ENCODE measurements around the gene MPPED2.

The MPPED2 gene

GRCh38 chr11:30447058-30447640, 139.0 kb downstream of the MPPED2 start:
- no peak for DNase-seq
- no peaks in the 10 kb centered on the region for H3K27me3 ChIP-seq (replicated peaks; ENCODE audit: insufficient read depth, low read length)
- no peak overlapping the region for H3K27ac ChIP-seq (ENCODE audit: low read length)
- H3K9ac ChIP-seq (ENCODE audit: low read length) = no peak overlapping the region
- no peaks in the 10 kb centered on the region for H3K4me1 ChIP-seq (ENCODE audit: low read length)
- no peaks in the 10 kb centered on the region for H3K9me2 ChIP-seq (replicated peaks; ENCODE audit: insufficient read depth, low read length)
- no peak overlapping the region for H3K4me3 ChIP-seq (ENCODE audit: low read length)
- H3K9me3 ChIP-seq (replicated peaks; ENCODE audit: insufficient read depth, low read length) = no peaks in the 10 kb centered on the region
- TF ChIP-seq EZH2phosphoT487 (IDR thresholded peaks at IDR 0.05; ENCODE audit: low read length) (no peak), EZH2 (optimal IDR thresholded peaks at IDR 0.05; ENCODE audit: low read depth, low read length) (no peak), CTCF (IDR thresholded peaks at IDR 0.05; ENCODE audit: low read length) (no peak)
- no peaks in the 10 kb centered on the region for H3F3A ChIP-seq (ENCODE audit: insufficient read depth, low read length)
- no peak overlapping the region for H2AFZ ChIP-seq (ENCODE audit: low read length)
- H3K4me2 ChIP-seq (ENCODE audit: low read depth, low read length) = no peak overlapping the region
- no peaks in the 10 kb centered on the region for H3K79me2 ChIP-seq (ENCODE audit: low read length)
- no peaks in the 10 kb centered on the region for H3K36me3 ChIP-seq (replicated peaks; ENCODE audit: insufficient read depth, low read length)
- no peaks in the 10 kb centered on the region for H4K20me1 ChIP-seq (ENCODE audit: insufficient read depth, low read length)

GRCh38 chr11:30446520-30446919, 139.6 kb downstream of the MPPED2 start:
- Histone ChIP-seq H3K27ac (ENCODE audit: low read length) (no peak overlapping the region), H4K20me1 (ENCODE audit: insufficient read depth, low read length) (no peaks in the 10 kb centered on the region), H3K4me2 (ENCODE audit: low read depth, low read length) (no peak overlapping the region), H3K79me2 (ENCODE audit: low read length) (no peaks in the 10 kb centered on the region), H3K36me3 (replicated peaks; ENCODE audit: insufficient read depth, low read length) (no peaks in the 10 kb centered on the region), H3K9me3 (replicated peaks; ENCODE audit: insufficient read depth, low read length) (no peaks in the 10 kb centered on the region), H2AFZ (ENCODE audit: low read length) (no peak overlapping the region), H3K4me1 (ENCODE audit: low read length) (no peaks in the 10 kb centered on the region), H3K4me3 (ENCODE audit: low read length) (no peak overlapping the region), H3K9me2 (replicated peaks; ENCODE audit: insufficient read depth, low read length) (no peaks in the 10 kb centered on the region), H3K9ac (ENCODE audit: low read length) (no peak overlapping the region), H3K27me3 (replicated peaks; ENCODE audit: insufficient read depth, low read length) (no peaks in the 10 kb centered on the region), H3F3A (ENCODE audit: insufficient read depth, low read length) (no peaks in the 10 kb centered on the region)
- no peak for DNase-seq
- TF ChIP-seq CTCF (IDR thresholded peaks at IDR 0.05; ENCODE audit: low read length) (no peak), EZH2 (optimal IDR thresholded peaks at IDR 0.05; ENCODE audit: low read depth, low read length) (no peak), EZH2phosphoT487 (IDR thresholded peaks at IDR 0.05; ENCODE audit: low read length) (no peak)

- Histone ChIP-seq H3K36me3 (replicated peaks; ENCODE audit: insufficient read depth, low read length) (no peaks in the 10 kb centered on the region), H3K9me2 (replicated peaks; ENCODE audit: insufficient read depth, low read length) (no peaks in the 10 kb centered on the region), H3K79me2 (ENCODE audit: low read length) (no peaks in the 10 kb centered on the region), H3K27me3 (replicated peaks; ENCODE audit: insufficient read depth, low read length) (no peaks in the 10 kb centered on the region), H3K27ac (ENCODE audit: low read length) (no peak overlapping the region), H3K9ac (ENCODE audit: low read length) (no peak overlapping the region), H2AFZ (ENCODE audit: low read length) (no peak overlapping the region), H4K20me1 (ENCODE audit: insufficient read depth, low read length) (no peaks in the 10 kb centered on the region), H3K4me2 (ENCODE audit: low read depth, low read length) (no peak overlapping the region), H3K9me3 (replicated peaks; ENCODE audit: insufficient read depth, low read length) (no peaks in the 10 kb centered on the region), H3K4me3 (ENCODE audit: low read length) (no peak overlapping the region), H3K4me1 (ENCODE audit: low read length) (no peaks in the 10 kb centered on the region), H3F3A (ENCODE audit: insufficient read depth, low read length) (no peaks in the 10 kb centered on the region)
- no peak for TF ChIP-seq EZH2 (optimal IDR thresholded peaks at IDR 0.05; ENCODE audit: low read depth, low read length)
- TF ChIP-seq EZH2phosphoT487 (IDR thresholded peaks at IDR 0.05; ENCODE audit: low read length) = no peak
- no peak for TF ChIP-seq CTCF (IDR thresholded peaks at IDR 0.05; ENCODE audit: low read length)
- DNase-seq = no peak
Measured at GRCh38 chr11:30445056-30445455, 141.1 kb downstream of the MPPED2 start.
